Uterus (tissue), 4 donors: ENCODE data around the gene HYKK. TPM values are rescaled to one million over a fixed set of nuclear protein-coding genes. Genes with fewer than 3 reads are reported as not detected.
A peak's percentile ranks its signal among the peaks of the same experiment; 100 is the strongest.

Experiments
- DNase-seq, 2 donors: peaks; one replicate each; pipeline ENCODE4 v3.0.0-alpha.2; 2019 to 2020
- H3K27ac ChIP-seq, 2 donors: fragments of 200-600 bp; sonication (generic); 1 replicate in 1 of 2; 2 replicates in 1 of 2; pipeline ENCODE4 v1.5.1; 2016 to 2018
- H3K27me3 ChIP-seq, 2 donors: fragments of 200-600 bp; sonication (generic); one replicate each; pipeline ENCODE4 v1.5.1; 2018 to 2019; ENCODE audit warnings: control low read depth in 1 of 2
- H3K36me3 ChIP-seq, 2 donors: fragments of 200-600 bp; sonication (generic); one replicate each; pipeline ENCODE4 v1.5.1; 2019; ENCODE audit warnings: control low read depth in 1 of 2
- H3K4me1 ChIP-seq, 2 donors: fragments of 200-600 bp; sonication (generic); one replicate each; pipeline ENCODE4 v1.5.1; 2018 to 2019; ENCODE audit warnings: control low read depth in 1 of 2
- H3K4me3 ChIP-seq, 2 donors: fragments of 200-600 bp; sonication (generic); 1 replicate in 1 of 2; 2 replicates in 1 of 2; pipeline ENCODE4 v1.5.1; 2018 to 2019; ENCODE audit warnings: mild to moderate bottlenecking in 1 of 2
- H3K9me3 ChIP-seq, 2 donors: fragments of 200-600 bp; sonication (generic); one replicate each; pipeline ENCODE4 v1.5.1; 2019; ENCODE audit warnings: control low read depth in 1 of 2
- CTCF ChIP-seq, 4 experiments: fragments of 200-600 bp in 2 of 4; fragments of 450-650 bp in 2 of 4; sonication (generic) in 2 of 4; IDR thresholded peaks; one replicate each; pipeline ENCODE4 v1.5.1; 2016 to 2019; ENCODE audit warnings: antibody characterized with exemption in 4 of 4, mild to moderate bottlenecking in 2 of 4, moderate library complexity in 1 of 4
- POLR2A ChIP-seq, 2 donors: fragments of 450-650 bp; IDR thresholded peaks; one replicate each; pipeline ENCODE4 v1.6.1; 2016; ENCODE audit warnings: antibody characterized with exemption in 2 of 2, mild to moderate bottlenecking in 1 of 2, moderate library complexity in 1 of 2
- intact Hi-C: fragments of 100-400 bp; cut with DNase I; formaldehyde crosslinking; loops from one replicate; pipeline ENCODE4 v1.15.1; 2023; ENCODE audit warnings: low total_unique reads
- total RNA-seq, 4 donors: library from RNA; depleted of rRNA in 3 of 4; stranded (reverse); fragments of >200 nt in 3 of 4; gene quantifications; one replicate each; pipeline versions ENCODE4 v1.1.0 to v1.2.4, GENCODE V29; 2014 to 2023
- donor health status: DM: yes; HTN: yes; CAD: no.

The HYKK gene
- total RNA-seq, 4 donors from 2014 or later: 8.6 to 28.5 (median 12.6) TPM

DNA sequence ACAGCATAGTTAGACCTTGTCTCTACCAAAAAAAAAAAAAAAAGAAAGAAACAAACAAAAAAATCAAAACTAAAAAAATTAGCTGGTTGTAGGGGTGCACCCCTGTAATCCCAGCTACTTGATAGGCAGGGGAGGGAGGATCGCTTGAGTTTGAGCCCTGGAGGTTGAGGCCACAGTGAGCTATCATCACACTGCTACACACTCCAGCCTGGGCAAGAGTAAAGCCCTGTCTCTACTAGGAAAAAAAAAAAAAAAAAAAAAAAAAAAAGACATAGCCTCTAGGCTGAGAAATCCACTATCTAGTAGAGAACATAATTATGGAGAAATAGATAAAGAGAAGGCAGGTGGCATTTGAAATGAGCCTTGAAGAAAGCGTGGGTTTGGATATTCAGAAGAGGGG, 55.7 kb downstream of the HYKK start:
- no peak for DNase-seq
- TF ChIP-seq CTCF (IDR thresholded peaks at IDR 0.05) (no peak), POLR2A (IDR thresholded peaks at IDR 0.05) (no peak)
- Histone ChIP-seq H3K4me1 (no peaks in the 10 kb centered on the region), H3K36me3 (no peaks in the 10 kb centered on the region), H3K27me3 (no peaks in the 10 kb centered on the region), H3K9me3 (no peaks in the 10 kb centered on the region), H3K4me3 (no peak overlapping the region), H3K27ac (no peak overlapping the region)
- intact Hi-C loops: no loop called here

- H3K4me3 ChIP-seq: no peak overlapping the region
- no peak for TF ChIP-seq POLR2A (IDR thresholded peaks at IDR 0.05)
- TF ChIP-seq CTCF (IDR thresholded peaks at IDR 0.05): no peak
- H3K27me3 ChIP-seq: no peaks in the 10 kb centered on the region
- H3K27ac ChIP-seq: peak overlapping the region in 1 of 2 donors; percentile 5
- DNase-seq: no peak
- no peaks in the 10 kb centered on the region for H3K36me3 ChIP-seq
- intact Hi-C loops: no loop called here
- no peaks in the 10 kb centered on the region for H3K9me3 ChIP-seq
- no peaks in the 10 kb centered on the region for H3K4me1 ChIP-seq
These were observed 57.3 kb downstream of the HYKK start for GRCh38 chr15:78564743-78565096.

- Histone ChIP-seq H3K4me1 (no peaks in the 10 kb centered on the region), H3K4me3 (peak within 1 kb of the TSS; percentile 27 to 47), H3K27me3 (no peaks in the 10 kb centered on the region), H3K36me3 (no peaks in the 10 kb centered on the region), H3K9me3 (no peaks in the 10 kb centered on the region), H3K27ac (peak within 1 kb of the TSS; percentile 49 to 58)
- peak; percentile 71 to 97 for DNase-seq
- intact Hi-C loops: no loop called here
- TF ChIP-seq POLR2A (IDR thresholded peaks at IDR 0.05) (peak; percentile 38 to 48), CTCF (IDR thresholded peaks at IDR 0.05) (no peak)
These were observed 57.9 kb downstream of the HYKK start, which contains the start of gene CHRNA5 for GRCh38 chr15:78565097-78565950. TSS of gene CHRNA5 (plus strand) at chr15:78565520. CDS start at chr15:78565720, 200 bp downstream.

DNA sequence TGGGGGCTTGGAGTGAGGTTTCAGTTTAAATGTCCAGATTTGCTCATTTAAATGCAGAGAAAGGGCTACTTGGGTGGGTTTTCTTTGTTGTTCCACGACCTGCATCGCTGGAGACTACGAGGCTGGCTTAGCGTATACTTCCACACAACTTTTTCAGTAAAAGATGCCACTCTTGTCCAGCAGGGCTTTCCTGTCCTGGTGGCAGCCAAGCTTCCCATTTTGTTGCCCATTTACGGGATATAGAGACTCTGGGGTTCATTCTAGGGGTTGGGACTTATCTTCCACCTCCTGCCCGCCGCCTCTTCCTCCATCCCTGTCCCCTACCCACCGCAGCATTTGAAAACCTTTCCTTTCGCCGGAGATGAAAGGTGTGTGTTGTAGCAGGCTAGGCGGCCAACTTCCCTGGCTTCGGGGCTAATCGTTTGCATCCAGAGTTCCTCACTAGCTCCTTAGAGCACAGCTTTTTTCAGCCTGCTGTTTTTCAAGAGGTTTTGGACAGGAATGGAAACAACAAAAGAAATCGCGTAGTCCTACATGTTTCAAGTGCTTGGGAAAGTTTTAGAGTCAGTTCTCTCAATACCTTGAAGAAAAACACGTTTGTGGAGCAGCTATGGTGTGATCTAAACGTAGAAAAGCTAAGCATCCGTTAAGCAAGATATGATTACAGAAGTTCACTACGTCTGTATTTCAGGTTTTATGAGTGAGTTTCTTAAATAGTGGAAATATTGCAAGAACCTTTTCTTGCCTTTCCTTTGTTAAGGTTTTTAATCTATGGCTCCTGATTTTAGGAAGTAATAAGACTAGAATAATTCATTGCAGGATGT, 58.8 kb downstream of the HYKK start:
- Histone ChIP-seq H3K27ac (peak overlapping the region; percentile 49 to 58), H3K36me3 (no peaks in the 10 kb centered on the region), H3K4me1 (no peaks in the 10 kb centered on the region), H3K9me3 (no peaks in the 10 kb centered on the region), H3K27me3 (no peaks in the 10 kb centered on the region), H3K4me3 (peak overlapping the region; percentile 27 to 47)
- TF ChIP-seq POLR2A (IDR thresholded peaks at IDR 0.05): no peak
- peak in 1 of 4 experiments; percentile 5 for TF ChIP-seq CTCF (IDR thresholded peaks at IDR 0.05)
- DNase-seq: no peak
- intact Hi-C loops: no loop called here

DNA sequence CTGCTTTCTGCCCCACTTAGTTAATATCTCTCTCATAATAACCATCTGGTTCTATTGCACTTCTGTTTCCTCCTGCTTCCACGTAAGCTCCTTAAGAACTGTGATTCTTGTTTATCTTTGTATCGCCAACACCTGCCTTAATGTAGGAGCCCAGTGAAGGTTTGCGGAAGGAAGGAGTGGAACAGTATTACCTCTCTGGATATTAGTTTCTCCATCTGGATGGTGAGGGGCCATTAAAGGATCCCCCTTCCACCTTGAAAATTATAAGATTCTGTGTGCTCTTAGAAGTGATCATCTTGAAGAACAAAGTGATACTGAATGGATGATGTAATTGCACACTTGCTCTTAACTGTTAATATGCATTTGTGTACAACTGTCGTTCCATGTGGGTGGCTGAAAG, 60.2 kb downstream of the HYKK start:
- H3K9me3 ChIP-seq: no peaks in the 10 kb centered on the region
- DNase-seq: no peak
- no peak overlapping the region for H3K27ac ChIP-seq
- no peaks in the 10 kb centered on the region for H3K27me3 ChIP-seq
- TF ChIP-seq CTCF (IDR thresholded peaks at IDR 0.05) (no peak), POLR2A (IDR thresholded peaks at IDR 0.05) (no peak)
- H3K4me1 ChIP-seq: no peaks in the 10 kb centered on the region
- H3K36me3 ChIP-seq: no peaks in the 10 kb centered on the region
- no peak overlapping the region for H3K4me3 ChIP-seq
- intact Hi-C loops: no loop called here
